HCT116 (cell line): ENCODE results near the gene TSHZ1. TPM values are rescaled to one million over a fixed set of nuclear protein-coding genes. Genes with fewer than 3 reads are reported as not detected.

Experiments used
- ATAC-seq: fragments of 200-7000 bp; cut with Tn5 transposase; 2 replicates; pipeline ENCODE4 v1.9.1; 2020; ENCODE audit warnings: mild to moderate bottlenecking, moderate library complexity
- BruUV-seq: library from RNA; stranded (reverse); fragments of 400-500 nt; replicated peaks from 2 replicates; lab custom pipeline; 2021; lab: Mats Ljungman, UMichigan
- CTCF ChIA-PET: fragments of 300-600 bp; sonication (Branson Sonifier 250); formaldehyde crosslinking; loops from one replicate; lab custom pipeline; 2021; ENCODE audit warnings: antibody characterized with exemption; lab: Charles Lee
- POLR2A ChIA-PET: fragments of 300-600, 350-600 bp; sonication (Branson Sonifier 250); formaldehyde crosslinking; loops from one replicate; lab custom pipeline; 2021; ENCODE audit warnings: antibody characterized with exemption; lab: Charles Lee
- RAD21 ChIA-PET, 2 experiments: fragments of 300-600 bp; sonication (Branson Sonifier 250); formaldehyde crosslinking; loops; one replicate each; lab custom pipeline; 2023; ENCODE audit warnings: low total read pairs in 2 of 2; ENCODE audit not compliant: uncharacterized antibody in 2 of 2, unreplicated experiment in 2 of 2, low non-redundant PET in 1 of 2; lab: Charles Lee
- DNase-seq: peaks from one replicate; pipeline ENCODE4 v3.0.0-alpha.2; 2010; ENCODE audit warnings: low read depth, low spot score
- H2AFZ ChIP-seq: fragments of 200-600 bp; shearing (Covaris generic), sonication (generic); 2 replicates; pipeline ENCODE4 v1.6.1; 2017; ENCODE audit warnings: low read depth, mixed run types, mixed read lengths, antibody characterized with exemption, low read length; ENCODE audit not compliant: poor library complexity, severe bottlenecking
- H3K27ac ChIP-seq: 2 replicates; pipeline ENCODE4 v1.5.1; 2012; ENCODE audit warnings: low read depth, low read length
- H3K27me3 ChIP-seq: fragments of 200-600 bp; sonication (generic); 2 replicates; pipeline ENCODE4 v1.6.1; 2016; ENCODE audit warnings: mixed run types, low read length, mixed read lengths; ENCODE audit not compliant: insufficient read depth
- H3K36me3 ChIP-seq, 2 experiments: fragments of 200-500 bp in 1 of 2; fragments of 200-600 bp in 1 of 2; sonication (Bioruptor generic) in 1 of 2; sonication (generic) in 1 of 2; 2 replicates each; pipeline versions ENCODE4 v1.5.1 to v1.6.1; 2014 to 2016; ENCODE audit warnings: low read length in 2 of 2, inconsistent platforms in 1 of 2, mixed read lengths in 1 of 2, mixed run types in 1 of 2; ENCODE audit not compliant: insufficient read depth in 2 of 2, control insufficient read depth in 1 of 2
- H3K4me1 ChIP-seq, 2 experiments: fragments of 200-600 bp in 1 of 2; sonication (generic) in 1 of 2; 2 replicates each; pipeline versions ENCODE4 v1.5.1 to v1.6.1; 2012 to 2017; ENCODE audit warnings: low read length in 2 of 2, inconsistent platforms in 1 of 2, mild to moderate bottlenecking in 1 of 2, mixed read lengths in 1 of 2, mixed run types in 1 of 2, moderate library complexity in 1 of 2; ENCODE audit not compliant: insufficient read depth in 2 of 2, control insufficient read depth in 1 of 2
- H3K4me2 ChIP-seq: fragments of 200-600 bp; sonication (generic); 2 replicates; pipeline ENCODE4 v1.6.1; 2017; ENCODE audit warnings: mixed run types, low read length, mixed read lengths
- H3K4me3 ChIP-seq, 2 experiments: fragments of 200-600 bp in 1 of 2; sonication (generic) in 1 of 2; replicated peaks in 1 of 2; 2 replicates each; pipeline ENCODE4 v1.5.1; 2011 to 2016; ENCODE audit warnings: low read length in 2 of 2, control low read depth in 1 of 2, low read depth in 1 of 2, mild to moderate bottlenecking in 1 of 2, mixed read lengths in 1 of 2, mixed run types in 1 of 2
- H3K79me2 ChIP-seq: fragments of 200-600 bp; sonication (generic); 2 replicates; pipeline ENCODE4 v1.6.1; 2017; ENCODE audit warnings: mild to moderate bottlenecking, mixed run types, low read length, moderate library complexity, mixed read lengths; ENCODE audit not compliant: insufficient read depth
- H3K9ac ChIP-seq: fragments of 200-600 bp; sonication (generic); 2 replicates; pipeline ENCODE4 v1.6.1; 2016; ENCODE audit warnings: low read length, mixed read lengths
- H3K9me2 ChIP-seq: fragments of 200-600 bp; sonication (generic), shearing (Covaris generic); 2 replicates; pipeline ENCODE4 v1.6.1; 2017; ENCODE audit warnings: mixed run types, mild to moderate bottlenecking, moderate library complexity; ENCODE audit not compliant: insufficient read depth
- H3K9me3 ChIP-seq, 2 experiments: fragments of 200-500 bp in 1 of 2; fragments of 200-600 bp in 1 of 2; sonication (Bioruptor generic) in 1 of 2; sonication (generic) in 1 of 2; 2 replicates each; pipeline ENCODE4 v1.6.1; 2014 to 2017; ENCODE audit warnings: low read length in 2 of 2, mixed read lengths in 2 of 2, inconsistent platforms in 1 of 2, low read depth in 1 of 2, mild to moderate bottlenecking in 1 of 2, mixed run types in 1 of 2, moderate library complexity in 1 of 2; ENCODE audit not compliant: control insufficient read depth in 1 of 2, insufficient read depth in 1 of 2
- H4K20me1 ChIP-seq: fragments of 200-600 bp; sonication (generic), shearing (Covaris generic); 2 replicates; pipeline ENCODE4 v1.6.1; 2017; ENCODE audit warnings: mixed run types, mild to moderate bottlenecking, moderate library complexity; ENCODE audit not compliant: insufficient read depth
- ATF3 ChIP-seq: IDR thresholded peaks from 2 replicates; pipeline ENCODE4 v1.6.1; 2012
- CBX3 ChIP-seq: IDR thresholded peaks from 2 replicates; pipeline ENCODE4 v1.6.1; 2012; ENCODE audit warnings: low read depth
- CTCF ChIP-seq, 3 experiments: fragments of 200-600 bp in 1 of 3; sonication (generic) in 1 of 3; IDR thresholded peaks in 2 of 3; conservative IDR thresholded peaks in 1 of 3; 2 replicates each; pipeline ENCODE4 v1.5.1; 2012 to 2017; ENCODE audit warnings: low read depth in 2 of 3, low read length in 2 of 3, antibody characterized with exemption in 1 of 3, borderline replicate concordance in 1 of 3, control low read depth in 1 of 3, mild to moderate bottlenecking in 1 of 3, mixed read lengths in 1 of 3, mixed run types in 1 of 3, moderate library complexity in 1 of 3; ENCODE audit not compliant: insufficient read depth in 1 of 3
- FOSL1 ChIP-seq: IDR thresholded peaks from 2 replicates; pipeline ENCODE4 v1.6.1; 2012; ENCODE audit warnings: low read depth
- MAX ChIP-seq: IDR thresholded peaks from 2 replicates; pipeline ENCODE4 v1.6.1; 2012
- POLR2A ChIP-seq: IDR thresholded peaks from 2 replicates; pipeline ENCODE4 v1.7.0; 2011; ENCODE audit warnings: borderline replicate concordance; ENCODE audit not compliant: insufficient read depth, insufficient read length; ENCODE audit errors: extremely low read depth
- POLR2AphosphoS5 ChIP-seq: IDR thresholded peaks from 2 replicates; pipeline ENCODE4 v1.6.1; 2011; ENCODE audit warnings: mild to moderate bottlenecking, low read depth, low read length, moderate library complexity
- SP1 ChIP-seq: IDR thresholded peaks from 2 replicates; pipeline ENCODE4 v1.6.1; 2012; ENCODE audit warnings: low read depth
- SRF ChIP-seq: IDR thresholded peaks from 2 replicates; pipeline ENCODE4 v1.6.1; 2012; ENCODE audit warnings: low read depth
- YY1 ChIP-seq: IDR thresholded peaks from 2 replicates; pipeline ENCODE4 v1.6.1; 2011; ENCODE audit warnings: low read length, low read depth, moderate library complexity, mild to moderate bottlenecking; ENCODE audit not compliant: insufficient replicate concordance; ENCODE audit errors: extremely low read depth
- ZFX ChIP-seq: fragments of 450-650 bp; IDR thresholded peaks from 2 replicates; pipeline ENCODE4 v1.6.1; 2017
- ZNF274 ChIP-seq: fragments of 200-500 bp; sonication (Bioruptor generic); IDR thresholded peaks from 2 replicates; pipeline ENCODE4 v1.6.1; 2014; ENCODE audit warnings: mild to moderate bottlenecking, low read depth, low read length, inconsistent platforms
- intact Hi-C: fragments of 100-400 bp; cut with micrococcal nuclease; formaldehyde crosslinking; loops from 2 replicates; pipeline ENCODE4 v1.10.0; 2022
- total RNA-seq: library from RNA; stranded (reverse); gene quantifications from one replicate; pipeline ENCODE4 v1.2.1, GENCODE V29; 2021; ENCODE audit not compliant: unreplicated experiment

Gene TSHZ1
- total RNA-seq, 1 experiment from 2014 or later: 5.7 TPM

- RAD21 ChIA-PET: no interaction called here
- H2AFZ ChIP-seq: no peak overlapping the region
- CTCF ChIA-PET: no interaction called here
- intact Hi-C loops: no loop called here
- no peaks in the 10 kb centered on the region for H3K27me3 ChIP-seq
- no peaks in the 10 kb centered on the region for H4K20me1 ChIP-seq
- H3K9me3 ChIP-seq: no peaks in the 10 kb centered on the region
- POLR2A ChIA-PET: no interaction called here
- no peaks in the 10 kb centered on the region for H3K79me2 ChIP-seq
- no peaks in the 10 kb centered on the region for H3K9me2 ChIP-seq
- no peak overlapping the region for H3K4me2 ChIP-seq
- ATAC-seq: no peak
- H3K36me3 ChIP-seq: no peaks in the 10 kb centered on the region
- H3K9ac ChIP-seq: no peak overlapping the region
- no peaks in the 10 kb centered on the region for H3K4me1 ChIP-seq
- no peak for TF ChIP-seq POLR2AphosphoS5
- no peak for TF ChIP-seq SRF
- no peak for TF ChIP-seq YY1
- TF ChIP-seq POLR2A: no peak
- no peak for TF ChIP-seq ZNF274
- TF ChIP-seq CTCF (IDR thresholded peaks at IDR 0.05 in 2 of 3, conservative IDR thresholded peaks at IDR 0.05 in 1 of 3; ENCODE audit: borderline replicate concordance in 1 of 3, insufficient read depth in 1 of 3, low read depth in 2 of 3, low read length in 2 of 3): no peak
- no peak for TF ChIP-seq ATF3
- TF ChIP-seq ZFX: no peak
- BruUV-seq: no TSS peak
- no peak overlapping the region for H3K27ac ChIP-seq
- no peak overlapping the region for H3K4me3 ChIP-seq
- DNase-seq: no peak
Observed at GRCh38 chr18:75320506-75320905, 109.9 kb downstream of the TSHZ1 start.

GRCh38 chr18:75321431-75321830 lies 110.8 kb downstream of the TSHZ1 start:
- RAD21 ChIA-PET: no interaction called here
- no peak for DNase-seq
- TF ChIP-seq MAX: no peak
- no peak for TF ChIP-seq ZNF274
- TF ChIP-seq ZFX: no peak
- no peak for TF ChIP-seq FOSL1
- TF ChIP-seq SP1: no peak
- TF ChIP-seq CTCF (IDR thresholded peaks at IDR 0.05 in 2 of 3, conservative IDR thresholded peaks at IDR 0.05 in 1 of 3; ENCODE audit: borderline replicate concordance in 1 of 3, insufficient read depth in 1 of 3, low read depth in 2 of 3, low read length in 2 of 3): no peak
- TF ChIP-seq POLR2A: no peak
- no peak for TF ChIP-seq CBX3

More at GRCh38 chr18:75321431-75321830, 110.8 kb downstream of the TSHZ1 start:
- Histone ChIP-seq H3K9me2 (no peaks in the 10 kb centered on the region), H3K27ac (no peak overlapping the region), H3K36me3 (no peaks in the 10 kb centered on the region), H3K9me3 (peaks cover 0 to 6% of the 10 kb centered on the region in 2 experiments; a peak in 1 of 4 replicates), H3K9ac (no peak overlapping the region), H4K20me1 (no peaks in the 10 kb centered on the region), H3K4me3 (no peak overlapping the region), H3K79me2 (no peaks in the 10 kb centered on the region), H2AFZ (no peak overlapping the region), H3K27me3 (no peaks in the 10 kb centered on the region), H3K4me2 (no peak overlapping the region), H3K4me1 (no peaks in the 10 kb centered on the region)
- intact Hi-C loops: no loop called here
- ATAC-seq: no peak
- BruUV-seq: no TSS peak
- POLR2A ChIA-PET: no interaction called here
- CTCF ChIA-PET: no interaction called here
